ENCODE measurements around the gene CRACR2B. TPM values are rescaled to one million over a fixed set of nuclear protein-coding genes. Genes with fewer than 3 reads are reported as not detected.

Gene CRACR2B
- total and polyA plus RNA-seq, 11 donors, result 8.8 to 43.5 (median 17.7) TPM

GRCh38 chr11:829847-830294 is 2.2 kb downstream of the CRACR2B start:
- TF ChIP-seq, protein P1, sequence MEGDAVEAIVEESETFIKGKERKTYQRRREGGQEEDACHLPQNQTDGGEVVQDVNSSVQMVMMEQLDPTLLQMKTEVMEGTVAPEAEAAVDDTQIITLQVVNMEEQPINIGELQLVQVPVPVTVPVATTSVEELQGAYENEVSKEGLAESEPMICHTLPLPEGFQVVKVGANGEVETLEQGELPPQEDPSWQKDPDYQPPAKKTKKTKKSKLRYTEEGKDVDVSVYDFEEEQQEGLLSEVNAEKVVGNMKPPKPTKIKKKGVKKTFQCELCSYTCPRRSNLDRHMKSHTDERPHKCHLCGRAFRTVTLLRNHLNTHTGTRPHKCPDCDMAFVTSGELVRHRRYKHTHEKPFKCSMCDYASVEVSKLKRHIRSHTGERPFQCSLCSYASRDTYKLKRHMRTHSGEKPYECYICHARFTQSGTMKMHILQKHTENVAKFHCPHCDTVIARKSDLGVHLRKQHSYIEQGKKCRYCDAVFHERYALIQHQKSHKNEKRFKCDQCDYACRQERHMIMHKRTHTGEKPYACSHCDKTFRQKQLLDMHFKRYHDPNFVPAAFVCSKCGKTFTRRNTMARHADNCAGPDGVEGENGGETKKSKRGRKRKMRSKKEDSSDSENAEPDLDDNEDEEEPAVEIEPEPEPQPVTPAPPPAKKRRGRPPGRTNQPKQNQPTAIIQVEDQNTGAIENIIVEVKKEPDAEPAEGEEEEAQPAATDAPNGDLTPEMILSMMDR (IDR thresholded peaks at IDR 0.05), result no peak
- TF ChIP-seq POLR2A (IDR thresholded peaks at IDR 0.05), result peak in 1 of 2 donors; percentile 64
- H3K36me3 ChIP-seq, result peaks cover 0 to 9% (median 6%) of the 10 kb centered on the region in 9 donors
- 3 to 7% (median 5%) methylated on average over 15 to 39 of the region's 39 CpGs for WGBS, 4 donors
- peak overlapping the region in 11 of 12 donors; percentile 28 to 59 (median 50) for H3K4me3 ChIP-seq
- H3K9me3 ChIP-seq, result no peaks in the 10 kb centered on the region
- no peak for DNase-seq
- peaks cover 10 to 89% (median 75%) of the 10 kb centered on the region in 12 donors for H3K4me1 ChIP-seq
- intact Hi-C loops (cut with DNase I), result no loop called here
- peaks cover 0 to 39% (median 0%) of the 10 kb centered on the region in 9 donors for H3K27me3 ChIP-seq
- no peak for ATAC-seq
- peak overlapping the region; percentile 71 to 91 (median 83) for H3K27ac ChIP-seq

- peak; percentile 22 to 53 (median 48) for ATAC-seq
- TF ChIP-seq, protein P1 (IDR thresholded peaks at IDR 0.05), result no peak
- TF ChIP-seq POLR2A (IDR thresholded peaks at IDR 0.05), result peak; percentile 5 to 17
- Histone ChIP-seq H3K4me1 (peaks cover 10 to 94% (median 80%) of the 10 kb centered on the region in 12 donors), H3K27me3 (peaks cover 0 to 39% (median 0%) of the 10 kb centered on the region in 9 donors), H3K36me3 (peaks cover 0 to 3% (median 0%) of the 10 kb centered on the region in 9 donors), H3K9me3 (no peaks in the 10 kb centered on the region), H3K4me3 (peak overlapping the region in 11 of 12 donors; percentile 28 to 59 (median 50)), H3K27ac (peak overlapping the region in 7 of 12 donors; percentile 71 to 91 (median 82))
- intact Hi-C loops (cut with DNase I), result no loop called here
- WGBS, 4 donors, result 12 to 38% (median 21%) methylated on average over 35 to 78 of the region's 78 CpGs
- peak; percentile 85 to 90 (median 85) for DNase-seq
Observed at GRCh38 chr11:830295-831117, 2.8 kb downstream of the CRACR2B start.

GRCh38 chr11:831118-831864 is 3.6 kb downstream of the CRACR2B start:
- intact Hi-C loops (cut with DNase I), result no loop called here
- H3K4me3 ChIP-seq, result peak overlapping the region in 4 of 12 donors; percentile 55 to 59 (median 56)

More at GRCh38 chr11:831118-831864, 3.6 kb downstream of the CRACR2B start:
- peaks cover 10 to 94% (median 82%) of the 10 kb centered on the region in 12 donors for H3K4me1 ChIP-seq
- H3K36me3 ChIP-seq, result peaks cover 0 to 6% (median 5%) of the 10 kb centered on the region in 9 donors
- ATAC-seq (no peak), DNase-seq (peak in 1 of 5 donors; percentile 41)
- H3K27me3 ChIP-seq, result peaks cover 0 to 39% (median 0%) of the 10 kb centered on the region in 9 donors
- H3K27ac ChIP-seq, result no peak overlapping the region
- TF ChIP-seq, protein P1 (IDR thresholded peaks at IDR 0.05), result no peak
- TF ChIP-seq POLR2A (IDR thresholded peaks at IDR 0.05), result no peak
- WGBS, 4 donors, result 73 to 82% (median 78%) methylated on average over 26 to 31 of the region's 31 CpGs
- H3K9me3 ChIP-seq, result no peaks in the 10 kb centered on the region

Measured in heart left ventricle (tissue), 16 donors.